HepG2 (cell line): ENCODE results near the gene KRT12. TPM values are rescaled to one million over a fixed set of nuclear protein-coding genes. Genes with fewer than 3 reads are reported as not detected.

Experiments
- DPF2 ChIP-seq: sonication (generic); formaldehyde crosslinking; IDR thresholded peaks from 2 replicates; pipeline ENCODE4 v1.4.0; 2020; ENCODE audit warnings: mild to moderate bottlenecking, low read depth, missing genetic modification reagents, borderline replicate concordance
- EP300 ChIP-seq, 3 experiments: sonication (generic) in 1 of 3; formaldehyde crosslinking in 1 of 3; IDR thresholded peaks; 2 replicates each; pipeline versions ENCODE4 v1.5.1 to v1.6.1; 2011 to 2020; ENCODE audit warnings: low read depth in 2 of 3, low read length in 2 of 3, borderline replicate concordance in 1 of 3, improper control_type of control experiment in 1 of 3, mild to moderate bottlenecking in 1 of 3, missing genetic modification reagents in 1 of 3, moderate library complexity in 1 of 3
- HHEX ChIP-seq: IDR thresholded peaks from 2 replicates; pipeline ENCODE4 v1.6.1; 2016; ENCODE audit warnings: control low read depth
- HMGA1 ChIP-seq: sonication (generic); formaldehyde crosslinking; conservative IDR thresholded peaks from 2 replicates; pipeline ENCODE4 v1.4.0; 2020; ENCODE audit warnings: missing genetic modification reagents
- HNRNPK ChIP-seq: fragments of 200-400 bp; formaldehyde crosslinking; IDR thresholded peaks from 2 replicates; pipeline ENCODE4 v1.6.1; 2018; ENCODE audit warnings: low read length, low read depth, moderate library complexity, mild to moderate bottlenecking; ENCODE audit not compliant: poor library complexity, severe bottlenecking
- ISL2 ChIP-seq: sonication (generic); formaldehyde crosslinking; IDR thresholded peaks from 2 replicates; pipeline ENCODE4 v1.5.0; 2020; ENCODE audit warnings: missing genetic modification reagents
- KDM5B ChIP-seq: sonication (generic); formaldehyde crosslinking; IDR thresholded peaks from 2 replicates; pipeline ENCODE4 v1.4.0; 2020; ENCODE audit warnings: missing genetic modification reagents, mild to moderate bottlenecking, borderline replicate concordance
- MAFF ChIP-seq: IDR thresholded peaks from 2 replicates; pipeline ENCODE4 v1.6.1; 2011; ENCODE audit warnings: low read depth, low read length, improper control_type of control experiment
- MIER2 ChIP-seq: IDR thresholded peaks from 2 replicates; pipeline ENCODE4 v1.6.1; 2016; ENCODE audit warnings: missing biosample characterization, missing genetic modification reagents
- NFIC ChIP-seq: IDR thresholded peaks from 2 replicates; pipeline ENCODE4 v1.6.1; 2012; ENCODE audit warnings: mild to moderate bottlenecking, low read length, inconsistent platforms
- SMARCE1 ChIP-seq: fragments of 450-650 bp; IDR thresholded peaks from 2 replicates; pipeline ENCODE4 v1.6.1; 2017; ENCODE audit warnings: borderline replicate concordance
- SRSF1 ChIP-seq: fragments of 200-400 bp; formaldehyde crosslinking; optimal IDR thresholded peaks from 2 replicates; pipeline ENCODE3; 2017; ENCODE audit warnings: mild to moderate bottlenecking, low read depth, low read length, moderate library complexity
- TRIM24 ChIP-seq: sonication (generic); formaldehyde crosslinking; IDR thresholded peaks from 2 replicates; pipeline ENCODE4 v1.8.0; 2022; ENCODE audit warnings: mild to moderate bottlenecking, missing genetic modification reagents
- WIZ ChIP-seq: sonication (generic); formaldehyde crosslinking; IDR thresholded peaks from 2 replicates; pipeline ENCODE4 v1.5.1; 2020; ENCODE audit warnings: mild to moderate bottlenecking, missing genetic modification reagents
- ZBTB1 ChIP-seq: sonication (generic); formaldehyde crosslinking; IDR thresholded peaks from 2 replicates; pipeline ENCODE4 v1.4.0; 2020; ENCODE audit warnings: missing genetic modification reagents, borderline replicate concordance
- ZNF121 ChIP-seq: sonication (generic); formaldehyde crosslinking; IDR thresholded peaks from 2 replicates; pipeline ENCODE4 v1.5.0; 2020; ENCODE audit warnings: mild to moderate bottlenecking, missing genetic modification reagents
- ZNF296 ChIP-seq: sonication (generic); formaldehyde crosslinking; conservative IDR thresholded peaks from 2 replicates; pipeline ENCODE4 v1.5.0; 2020; ENCODE audit warnings: mild to moderate bottlenecking, missing genetic modification reagents
- ZNF468 ChIP-seq: sonication (generic); formaldehyde crosslinking; IDR thresholded peaks from 2 replicates; pipeline ENCODE4 v1.8.0; 2022; ENCODE audit warnings: mild to moderate bottlenecking, moderate library complexity, missing genetic modification reagents
- ZNF557 ChIP-seq: sonication (generic); formaldehyde crosslinking; IDR thresholded peaks from 2 replicates; pipeline ENCODE4 v1.4.0; 2020; ENCODE audit warnings: missing genetic modification reagents
- ZNF781 ChIP-seq: sonication (generic); formaldehyde crosslinking; IDR thresholded peaks from 2 replicates; pipeline ENCODE4 v1.5.1; 2020; ENCODE audit warnings: borderline replicate concordance, mild to moderate bottlenecking, missing genetic modification reagents; ENCODE audit errors: not compliant biosample characterization
- ZNF792 ChIP-seq: IDR thresholded peaks from 2 replicates; pipeline ENCODE4 v1.6.1; 2016
- polyA plus RNA-seq, 8 experiments: library from polyadenylated mRNA; depleted of rRNA in 3 of 8; stranded (reverse) in 7 of 8; unstranded in 1 of 8; fragments of >200 nt; fragmentation: Illumina TruSeq in 4 of 8; extraction: Trizol in 4 of 8; gene quantifications; 2 replicates each; pipeline versions ENCODE4 v1.2.1 to v1.2.3, GENCODE V29; 2011 to 2016; ENCODE audit warnings: low read depth in 4 of 8, missing spikeins in 1 of 8, mixed read lengths in 1 of 8; ENCODE audit not compliant: insufficient read depth in 1 of 8
- total RNA-seq, 5 experiments: library from RNA; depleted of rRNA; stranded (reverse); fragments of >200 nt; fragmentation: Illumina TruSeq; extraction: Trizol; gene quantifications; 2 replicates each; pipeline ENCODE4 v1.2.3, GENCODE V29; 2016; ENCODE audit warnings: low read depth in 1 of 5
- TF ChIP-seq, protein P1 (sequence below): sonication (generic); formaldehyde crosslinking; IDR thresholded peaks from 2 replicates; pipeline ENCODE4 v1.4.0; 2020; ENCODE audit warnings: missing genetic modification reagents
- TF ChIP-seq, protein P2 (sequence below): sonication (generic); formaldehyde crosslinking; IDR thresholded peaks from 2 replicates; pipeline ENCODE4 v1.4.0; 2020; ENCODE audit warnings: missing genetic modification reagents
- TF ChIP-seq, protein P3 (sequence below): IDR thresholded peaks from 2 replicates; pipeline ENCODE4 v1.6.1; 2016; ENCODE audit warnings: low read depth, control low read depth
- TF ChIP-seq, protein P4 (sequence below): sonication (generic); formaldehyde crosslinking; IDR thresholded peaks from 2 replicates; pipeline ENCODE4 v1.5.0; 2020; ENCODE audit warnings: missing genetic modification reagents, mild to moderate bottlenecking, borderline replicate concordance

The KRT12 gene
- total and polyA plus RNA-seq, 2 of the 13 experiments (the other 11 are each of a cell fraction or from before 2014, with no cell fraction given), result 0.07 to 0.09 TPM

- no peak for TF ChIP-seq ZNF468 (CRISPR knock-in tag)
- no peak for TF ChIP-seq ZNF121 (CRISPR knock-in tag)
- TF ChIP-seq HMGA1 (CRISPR knock-in tag), result no peak
- TF ChIP-seq KDM5B (CRISPR knock-in tag), result no peak
- TF ChIP-seq ZNF557 (CRISPR knock-in tag), result no peak
- TF ChIP-seq, protein P1, sequence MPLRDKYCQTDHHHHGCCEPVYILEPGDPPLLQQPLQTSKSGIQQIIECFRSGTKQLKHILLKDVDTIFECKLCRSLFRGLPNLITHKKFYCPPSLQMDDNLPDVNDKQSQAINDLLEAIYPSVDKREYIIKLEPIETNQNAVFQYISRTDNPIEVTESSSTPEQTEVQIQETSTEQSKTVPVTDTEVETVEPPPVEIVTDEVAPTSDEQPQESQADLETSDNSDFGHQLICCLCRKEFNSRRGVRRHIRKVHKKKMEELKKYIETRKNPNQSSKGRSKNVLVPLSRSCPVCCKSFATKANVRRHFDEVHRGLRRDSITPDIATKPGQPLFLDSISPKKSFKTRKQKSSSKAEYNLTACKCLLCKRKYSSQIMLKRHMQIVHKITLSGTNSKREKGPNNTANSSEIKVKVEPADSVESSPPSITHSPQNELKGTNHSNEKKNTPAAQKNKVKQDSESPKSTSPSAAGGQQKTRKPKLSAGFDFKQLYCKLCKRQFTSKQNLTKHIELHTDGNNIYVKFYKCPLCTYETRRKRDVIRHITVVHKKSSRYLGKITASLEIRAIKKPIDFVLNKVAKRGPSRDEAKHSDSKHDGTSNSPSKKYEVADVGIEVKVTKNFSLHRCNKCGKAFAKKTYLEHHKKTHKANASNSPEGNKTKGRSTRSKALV (CRISPR knock-in tag), result no peak
- 0 out of 2 replicates have a peak, but pooled peaks have one; percentile 10 for TF ChIP-seq TRIM24 (CRISPR knock-in tag)
- peak; percentile 73 for TF ChIP-seq HHEX (CRISPR knock-in tag)
- TF ChIP-seq EP300 (IDR thresholded peaks at IDR 0.05; ENCODE audit: low read depth in 2 of 2, low read length in 2 of 2), result peak; percentile 98
- TF ChIP-seq EP300 (CRISPR knock-in tag; IDR thresholded peaks at IDR 0.05; ENCODE audit: borderline replicate concordance), result peak; percentile 90
- TF ChIP-seq SRSF1, result no peak
- peak; percentile 86 for TF ChIP-seq DPF2
- no peak for TF ChIP-seq HNRNPK
- no peak for TF ChIP-seq SMARCE1
- TF ChIP-seq, protein P2, sequence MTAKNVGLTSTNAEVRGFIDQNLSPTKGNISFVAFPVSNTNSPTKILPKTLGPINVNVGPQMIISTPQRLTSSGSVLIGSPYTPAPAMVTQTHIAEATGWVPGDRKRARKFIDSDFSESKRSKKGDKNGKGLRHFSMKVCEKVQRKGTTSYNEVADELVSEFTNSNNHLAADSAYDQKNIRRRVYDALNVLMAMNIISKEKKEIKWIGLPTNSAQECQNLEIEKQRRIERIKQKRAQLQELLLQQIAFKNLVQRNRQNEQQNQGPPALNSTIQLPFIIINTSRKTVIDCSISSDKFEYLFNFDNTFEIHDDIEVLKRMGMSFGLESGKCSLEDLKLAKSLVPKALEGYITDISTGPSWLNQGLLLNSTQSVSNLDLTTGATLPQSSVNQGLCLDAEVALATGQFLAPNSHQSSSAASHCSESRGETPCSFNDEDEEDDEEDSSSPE (CRISPR knock-in tag), result no peak
- TF ChIP-seq, protein P3, sequence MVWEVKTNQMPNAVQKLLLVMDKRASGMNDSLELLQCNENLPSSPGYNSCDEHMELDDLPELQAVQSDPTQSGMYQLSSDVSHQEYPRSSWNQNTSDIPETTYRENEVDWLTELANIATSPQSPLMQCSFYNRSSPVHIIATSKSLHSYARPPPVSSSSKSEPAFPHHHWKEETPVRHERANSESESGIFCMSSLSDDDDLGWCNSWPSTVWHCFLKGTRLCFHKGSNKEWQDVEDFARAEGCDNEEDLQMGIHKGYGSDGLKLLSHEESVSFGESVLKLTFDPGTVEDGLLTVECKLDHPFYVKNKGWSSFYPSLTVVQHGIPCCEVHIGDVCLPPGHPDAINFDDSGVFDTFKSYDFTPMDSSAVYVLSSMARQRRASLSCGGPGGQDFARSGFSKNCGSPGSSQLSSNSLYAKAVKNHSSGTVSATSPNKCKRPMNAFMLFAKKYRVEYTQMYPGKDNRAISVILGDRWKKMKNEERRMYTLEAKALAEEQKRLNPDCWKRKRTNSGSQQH, result 0 out of 2 replicates have a peak, but pooled peaks have one; percentile 61
- no peak for TF ChIP-seq ZBTB1 (CRISPR knock-in tag)
- no peak for TF ChIP-seq ZNF781 (CRISPR knock-in tag)
- no peak for TF ChIP-seq MAFF
- TF ChIP-seq ZNF296 (CRISPR knock-in tag), result no peak
- TF ChIP-seq ISL2, result peak; percentile 93
- peak; percentile 92; the same call in 1 of the 2 replicates for TF ChIP-seq ZNF792 (CRISPR knock-in tag)
- TF ChIP-seq WIZ, result no peak
- TF ChIP-seq NFIC, result peak; percentile 90
- TF ChIP-seq MIER2 (CRISPR knock-in tag), result peak; percentile 80
- TF ChIP-seq, protein P4, sequence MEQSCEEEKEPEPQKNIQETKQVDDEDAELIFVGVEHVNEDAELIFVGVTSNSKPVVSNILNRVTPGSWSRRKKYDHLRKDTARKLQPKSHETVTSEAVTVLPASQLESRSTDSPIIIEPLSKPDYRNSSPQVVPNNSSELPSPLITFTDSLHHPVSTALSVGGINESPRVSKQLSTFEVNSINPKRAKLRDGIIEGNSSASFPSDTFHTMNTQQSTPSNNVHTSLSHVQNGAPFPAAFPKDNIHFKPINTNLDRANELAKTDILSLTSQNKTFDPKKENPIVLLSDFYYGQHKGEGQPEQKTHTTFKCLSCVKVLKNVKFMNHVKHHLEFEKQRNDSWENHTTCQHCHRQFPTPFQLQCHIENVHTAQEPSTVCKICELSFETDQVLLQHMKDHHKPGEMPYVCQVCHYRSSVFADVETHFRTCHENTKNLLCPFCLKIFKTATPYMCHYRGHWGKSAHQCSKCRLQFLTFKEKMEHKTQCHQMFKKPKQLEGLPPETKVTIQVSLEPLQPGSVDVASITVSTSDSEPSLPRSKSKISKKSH (CRISPR knock-in tag), result no peak
Measured at GRCh38 chr17:40901981-40902474, 35.0 kb upstream of the KRT12 start (continued).
